ENCODE results near the gene PLEKHA1. TPM values are rescaled to one million over a fixed set of nuclear protein-coding genes. Genes with fewer than 3 reads are reported as not detected.
A peak's percentile ranks its signal among the peaks of the same experiment; 100 is the strongest.

The PLEKHA1 gene
- polyA plus RNA-seq, 1 experiment = 25.5 TPM

- Histone ChIP-seq H3K9me3 (ENCODE audit: control insufficient read depth, insufficient read depth, low read length) (no peaks in the 10 kb centered on the region), H3K27ac (ENCODE audit: low read depth, low read length) (no peak overlapping the region), H3K4me3 (ENCODE audit: low read depth, low read length) (no peak overlapping the region), H3K27me3 (ENCODE audit: control insufficient read depth, insufficient read depth, low read length) (no peaks in the 10 kb centered on the region)
- no peak for DNase-seq (ENCODE audit: low read depth, low spot score)
- CTCF ChIA-PET = interaction anchor here (2.8 kb wide), 1 partner anchor 91 kb away, joined by 13 read pairs; no protein-coding TSS in a partner anchor
- no peak for TF ChIP-seq CTCF (IDR thresholded peaks at IDR 0.05; ENCODE audit: low read depth, low read length)
- POLR2A ChIA-PET = interaction anchor here (0.7 kb wide), 1 partner anchor 13 kb away, joined by 3 read pairs; no protein-coding TSS in a partner anchor
Observed at GRCh38 chr10:122474131-122474818, 99.8 kb downstream of the PLEKHA1 start.

- H3K27ac ChIP-seq (ENCODE audit: low read depth, low read length) = peak overlapping the region; percentile 65
- ChIA-PET POLR2A (no interaction called here), CTCF (interaction anchor here (2.8 kb wide), 1 partner anchor 90 kb away, joined by 13 read pairs; no protein-coding TSS in a partner anchor)
- no peaks in the 10 kb centered on the region for H3K27me3 ChIP-seq (ENCODE audit: control insufficient read depth, insufficient read depth, low read length)
- no peak for DNase-seq (ENCODE audit: low read depth, low spot score)
- no peaks in the 10 kb centered on the region for H3K9me3 ChIP-seq (ENCODE audit: control insufficient read depth, insufficient read depth, low read length)
- TF ChIP-seq CTCF (IDR thresholded peaks at IDR 0.05; ENCODE audit: low read depth, low read length) = no peak
- H3K4me3 ChIP-seq (ENCODE audit: low read depth, low read length) = no peak overlapping the region
Observed at GRCh38 chr10:122475100-122475499, 100.6 kb downstream of the PLEKHA1 start.

GRCh38 chr10:122475591-122476332 is 101.3 kb downstream of the PLEKHA1 start:
- H3K9me3 ChIP-seq (ENCODE audit: control insufficient read depth, insufficient read depth, low read length) = no peaks in the 10 kb centered on the region
- no peak overlapping the region for H3K4me3 ChIP-seq (ENCODE audit: low read depth, low read length)
- DNase-seq (ENCODE audit: low read depth, low spot score) = no peak
- ChIA-PET POLR2A (interaction anchor here (0.6 to 0.7 kb wide), 2 partner anchors 18 to 142 kb away, joined by 4 to 5 read pairs; no protein-coding TSS in a partner anchor), CTCF (no interaction called here)
- TF ChIP-seq CTCF (IDR thresholded peaks at IDR 0.05; ENCODE audit: low read depth, low read length) = no peak
- peak overlapping the region; percentile 65 for H3K27ac ChIP-seq (ENCODE audit: low read depth, low read length)
- H3K27me3 ChIP-seq (ENCODE audit: control insufficient read depth, insufficient read depth, low read length) = no peaks in the 10 kb centered on the region

GRCh38 chr10:122476333-122476695 is 101.8 kb downstream of the PLEKHA1 start:
- TF ChIP-seq CTCF (IDR thresholded peaks at IDR 0.05; ENCODE audit: low read depth, low read length) = no peak
- Histone ChIP-seq H3K27me3 (ENCODE audit: control insufficient read depth, insufficient read depth, low read length) (no peaks in the 10 kb centered on the region), H3K9me3 (ENCODE audit: control insufficient read depth, insufficient read depth, low read length) (no peaks in the 10 kb centered on the region), H3K4me3 (ENCODE audit: low read depth, low read length) (no peak overlapping the region), H3K27ac (ENCODE audit: low read depth, low read length) (peak overlapping the region; percentile 65)
- POLR2A ChIA-PET = interaction anchor here (0.6 to 0.7 kb wide), 3 partner anchors 17 to 1651 kb away, joined by 3 to 5 read pairs (median 4); no protein-coding TSS in a partner anchor
- no peak for DNase-seq (ENCODE audit: low read depth, low spot score)
- CTCF ChIA-PET = no interaction called here

GRCh38 chr10:122477436-122477835 is 102.9 kb downstream of the PLEKHA1 start:
- ChIA-PET CTCF (no interaction called here), POLR2A (no interaction called here)
- Histone ChIP-seq H3K4me3 (ENCODE audit: low read depth, low read length) (no peak overlapping the region), H3K27ac (ENCODE audit: low read depth, low read length) (no peak overlapping the region), H3K9me3 (ENCODE audit: control insufficient read depth, insufficient read depth, low read length) (no peaks in the 10 kb centered on the region), H3K27me3 (ENCODE audit: control insufficient read depth, insufficient read depth, low read length) (no peaks in the 10 kb centered on the region)
- TF ChIP-seq CTCF (IDR thresholded peaks at IDR 0.05; ENCODE audit: low read depth, low read length) = no peak
- no peak for DNase-seq (ENCODE audit: low read depth, low spot score)

All from AG04450 (cell line).